HG03139 (cell line): ENCODE data around the gene ODAD4.

Experiments used
- ATAC-seq: cut with Tn5 transposase; IDR thresholded peaks from one replicate; pipeline ENCODE4 v1.9.1; 2021; ENCODE audit not compliant: unreplicated experiment

The ODAD4 gene

DNA sequence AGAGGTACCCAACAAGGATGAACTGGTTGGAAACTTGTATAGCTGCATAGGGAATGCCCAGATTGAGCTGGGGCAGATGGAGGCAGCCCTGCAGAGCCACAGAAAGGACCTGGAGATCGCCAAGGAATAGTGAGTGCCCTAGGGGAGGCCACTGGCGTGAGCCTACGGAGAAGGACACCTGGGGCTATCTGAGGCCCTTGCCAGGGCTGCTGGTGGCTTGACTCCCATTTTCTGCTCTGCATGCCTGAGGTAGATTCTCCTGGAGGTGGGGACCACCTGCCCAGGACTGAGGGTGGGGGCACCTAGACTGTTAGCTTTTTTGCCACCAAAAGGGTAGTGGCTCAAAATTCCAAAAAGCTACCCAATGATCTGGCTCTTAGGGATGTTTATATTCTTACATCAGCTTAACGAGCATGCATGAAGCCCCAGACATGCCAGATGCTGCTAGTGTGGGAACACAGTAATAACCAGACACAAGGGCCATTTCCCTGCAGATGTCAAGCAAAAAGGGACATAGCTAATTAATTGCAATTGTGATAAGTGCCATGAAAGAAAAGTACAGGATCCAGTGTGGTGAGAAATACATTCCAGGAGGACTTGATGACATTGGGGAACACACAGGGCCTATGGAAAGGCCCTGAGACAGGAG is 8.8 kb downstream of the ODAD4 start:
- no peak for ATAC-seq

DNA sequence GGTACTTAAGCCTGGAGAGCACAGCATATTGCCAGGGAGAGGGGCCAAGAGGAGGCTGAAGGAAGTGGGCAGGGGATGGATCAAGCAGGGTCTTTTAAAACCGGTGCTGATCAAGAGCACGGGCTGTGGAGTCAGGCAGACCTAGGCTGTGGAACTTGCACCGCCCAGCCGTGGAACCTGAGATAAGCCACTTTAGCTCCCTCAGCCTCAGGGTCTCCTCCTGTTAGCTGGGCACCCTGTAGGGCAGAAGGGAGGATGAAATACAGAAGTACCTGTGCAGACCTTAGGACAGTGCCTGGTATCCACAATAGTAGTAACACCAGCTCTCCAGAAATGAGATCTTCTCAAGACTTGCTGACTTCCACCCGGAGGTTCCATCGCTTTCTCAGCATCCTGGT is 9.3 kb downstream of the ODAD4 start:
- ATAC-seq = no peak

DNA sequence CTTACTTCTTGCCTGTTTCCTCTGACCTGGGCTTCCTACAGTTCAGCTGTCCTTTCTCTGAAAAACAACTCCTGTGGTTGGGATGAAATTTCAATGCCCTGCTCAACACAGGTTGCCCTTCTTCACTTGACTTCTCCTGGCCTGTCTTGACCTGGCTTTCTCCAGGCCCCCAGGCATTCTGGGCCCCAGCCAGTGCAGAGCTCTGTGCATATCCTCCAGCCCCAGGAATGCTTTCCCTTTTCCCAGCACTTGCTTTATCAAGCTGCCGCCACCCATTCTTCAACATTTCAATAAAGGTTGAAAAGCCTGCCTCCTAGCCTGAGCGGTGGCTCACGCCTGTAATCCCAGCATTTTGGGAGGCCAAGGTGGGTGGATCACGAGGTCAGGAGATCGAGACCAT is 10.8 kb downstream of the ODAD4 start:
- ATAC-seq = no peak

DNA sequence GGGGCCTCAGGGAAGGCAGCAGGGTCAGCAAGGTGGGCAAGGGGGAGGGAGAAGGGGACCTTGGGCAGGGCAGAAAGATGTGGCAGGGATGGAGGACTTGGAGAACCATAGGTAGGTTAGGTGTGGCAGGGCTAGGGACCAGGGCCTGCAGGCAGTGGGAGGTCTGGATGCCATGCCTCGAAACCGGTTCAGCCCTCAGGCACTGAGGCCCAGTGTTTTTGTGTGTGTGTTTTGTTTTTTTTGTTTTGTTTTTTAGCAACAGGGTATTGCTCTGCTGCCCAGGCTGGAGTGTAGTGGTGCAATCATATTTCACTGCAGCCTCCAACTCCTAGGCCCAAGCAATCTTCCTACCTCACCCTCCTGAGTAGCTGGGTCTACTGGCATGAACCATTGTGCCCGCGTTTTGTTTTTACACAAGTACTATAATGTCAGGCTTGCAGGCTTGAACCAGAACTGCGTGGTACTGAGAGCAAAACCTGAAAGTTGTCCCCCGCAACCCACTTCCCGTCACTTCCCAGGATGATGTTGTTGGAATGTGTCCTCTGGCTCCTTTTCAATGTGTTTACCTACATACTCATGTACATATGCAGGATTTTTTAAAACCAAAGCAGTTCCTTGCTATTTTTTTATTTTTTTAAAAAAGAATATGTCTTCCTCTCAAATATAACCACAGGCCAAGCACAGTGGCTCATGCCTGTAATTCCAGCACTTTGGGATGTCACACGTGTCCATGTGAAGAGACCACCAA is 12.4 kb downstream of the ODAD4 start:
- ATAC-seq = no peak

DNA sequence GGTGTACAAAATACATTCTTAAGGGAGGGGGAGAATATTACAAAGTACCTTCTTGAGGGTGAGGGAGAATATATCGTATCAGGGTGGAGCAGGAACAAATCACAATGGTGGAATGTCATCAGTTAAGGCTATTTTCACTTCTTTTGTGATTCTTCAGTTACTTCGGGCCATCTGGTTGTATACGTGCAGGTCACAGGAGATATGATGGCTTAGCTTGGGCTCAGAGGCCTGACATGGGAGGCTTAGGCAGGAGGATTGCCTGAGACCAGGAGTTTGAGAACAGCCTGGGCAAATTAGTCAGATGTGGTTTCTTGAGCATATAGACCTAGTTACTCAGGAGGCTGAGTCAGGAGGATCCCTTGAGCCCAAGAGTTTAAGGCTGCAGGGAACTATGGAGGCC is 13.1 kb downstream of the ODAD4 start:
- no peak for ATAC-seq

DNA sequence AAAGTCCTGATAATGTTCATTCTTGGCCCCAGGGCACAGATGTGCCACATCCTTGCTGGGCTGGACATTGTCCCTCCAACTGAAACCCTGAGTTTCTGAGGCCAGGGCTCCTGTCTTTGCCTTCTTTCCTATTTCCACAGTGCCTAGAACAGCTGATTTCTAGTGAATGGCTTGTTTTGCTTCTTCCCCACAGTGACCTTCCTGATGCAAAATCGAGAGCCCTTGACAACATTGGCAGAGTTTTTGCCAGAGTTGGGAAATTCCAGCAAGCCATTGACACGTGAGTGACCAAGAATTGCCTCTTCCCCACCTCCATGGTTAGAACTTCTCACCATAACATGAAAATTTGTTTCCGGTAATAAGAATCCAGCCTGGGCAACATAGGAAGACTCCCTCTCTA is 14.5 kb downstream of the ODAD4 start:
- ATAC-seq = no peak

DNA sequence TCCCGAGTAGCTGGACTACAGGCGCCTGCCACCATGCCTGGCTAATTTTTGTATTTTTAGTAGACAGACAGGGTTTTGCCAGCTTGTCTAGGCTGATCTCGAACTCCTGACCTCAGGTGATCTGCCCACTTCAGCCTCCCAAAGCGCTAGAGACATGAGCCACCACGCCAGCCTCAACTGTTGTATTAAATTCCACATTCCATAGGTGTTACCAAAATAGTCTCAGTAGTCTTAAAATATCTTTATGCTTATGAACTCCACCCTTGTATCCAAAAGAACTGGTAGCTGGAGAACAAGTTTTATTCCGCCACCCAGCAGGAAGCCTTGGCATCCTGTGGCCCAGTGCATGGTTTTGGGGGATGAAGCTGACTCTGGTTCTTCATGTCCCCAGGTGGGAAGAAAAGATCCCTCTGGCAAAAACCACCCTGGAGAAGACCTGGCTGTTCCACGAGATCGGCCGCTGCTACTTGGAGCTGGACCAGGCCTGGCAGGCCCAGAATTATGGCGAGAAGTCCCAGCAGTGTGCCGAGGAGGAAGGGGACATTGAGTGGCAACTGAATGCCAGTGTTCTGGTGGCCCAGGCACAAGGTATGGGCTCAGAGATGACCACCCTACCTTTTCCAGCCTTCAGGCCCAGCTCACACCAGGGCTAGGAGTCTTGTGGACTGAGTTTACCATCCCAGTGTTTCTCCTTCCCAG is 18.5 kb downstream of the ODAD4 start:
- no peak for ATAC-seq

DNA sequence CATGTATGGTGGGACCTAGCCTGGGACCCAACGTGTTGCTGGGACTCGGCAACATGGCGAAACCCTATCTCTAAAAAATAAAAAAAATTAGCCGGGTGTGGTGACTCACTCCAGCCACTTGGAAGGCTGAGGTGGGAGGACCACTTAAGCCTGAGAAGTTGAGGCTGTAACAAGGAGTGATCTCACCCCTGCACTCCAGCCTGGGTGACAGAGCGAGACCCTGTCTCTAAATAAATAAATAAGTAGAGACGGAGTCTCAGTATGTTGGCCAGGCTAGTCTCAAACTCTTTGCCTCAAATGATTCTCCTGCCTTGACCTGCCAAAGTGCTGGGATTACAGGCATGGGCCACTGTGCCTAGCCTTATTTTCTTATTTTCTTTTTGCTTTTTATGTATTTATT is 26.1 kb downstream of the ODAD4 start:
- no peak for ATAC-seq

DNA sequence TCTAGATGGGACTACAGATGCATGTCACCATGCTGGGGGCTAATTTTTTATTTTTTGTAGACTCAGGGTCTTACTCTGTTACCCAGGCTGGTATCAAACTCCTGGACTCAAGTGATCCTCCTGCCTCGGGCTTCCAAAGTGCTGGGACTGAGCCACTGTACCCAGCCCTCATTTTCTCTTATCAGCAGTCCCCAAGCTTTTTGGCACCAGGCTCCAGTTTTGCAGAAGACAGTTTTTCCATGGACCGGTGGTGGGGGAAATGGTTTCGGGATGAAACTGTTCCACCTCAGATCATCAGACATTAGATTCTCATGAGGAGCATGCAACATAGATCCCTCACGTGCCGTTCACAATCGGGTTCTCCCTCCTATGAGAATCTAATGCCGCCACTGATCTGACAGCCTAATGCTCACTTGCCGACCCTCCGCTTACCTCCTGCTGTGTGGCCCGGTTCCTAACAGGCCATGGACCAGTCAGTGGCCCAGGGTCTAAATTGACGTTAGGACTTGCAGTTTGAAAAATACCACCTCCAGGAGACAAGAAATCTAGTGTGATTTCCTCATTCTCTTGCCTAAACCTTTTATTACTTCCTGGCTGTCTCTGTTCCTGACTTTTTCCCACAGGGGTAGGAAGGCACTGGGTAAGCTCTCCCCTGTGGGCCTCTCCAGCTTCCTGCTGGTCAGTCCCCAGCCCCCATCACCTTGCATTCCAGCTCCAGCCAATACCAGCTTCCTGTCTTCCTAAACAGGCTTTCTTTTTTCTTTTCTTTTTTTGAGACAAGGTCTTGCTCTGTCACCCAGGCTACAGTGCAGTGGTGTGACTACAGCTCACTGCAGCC is 26.8 kb downstream of the ODAD4 start:
- ATAC-seq = no peak

DNA sequence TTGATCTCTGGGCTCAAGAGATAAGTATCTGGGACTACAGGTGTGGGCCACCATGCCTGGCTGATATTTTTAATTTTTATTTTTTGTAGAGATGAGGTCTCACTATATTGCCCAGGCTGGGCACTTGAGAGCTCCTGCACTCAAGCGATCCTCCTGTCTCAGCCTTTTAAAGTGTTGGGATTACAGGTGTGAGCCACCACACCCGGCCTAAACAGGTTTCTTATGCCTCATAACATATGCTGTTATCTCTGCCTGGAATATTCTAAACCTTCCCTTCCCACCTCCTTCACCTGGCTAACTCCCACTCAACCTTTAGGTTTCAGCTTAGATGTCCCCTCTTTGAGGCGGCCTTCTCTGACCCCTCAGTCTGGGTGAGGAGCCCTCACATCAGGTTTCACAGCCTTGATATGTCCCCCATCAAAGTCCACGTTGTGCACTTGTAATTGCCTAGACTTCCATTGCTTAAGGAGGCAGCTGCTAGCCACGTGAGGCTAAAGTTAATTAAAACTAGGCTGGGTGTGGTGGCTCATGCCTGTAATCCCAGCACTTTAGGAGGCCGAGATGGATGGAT is 27.5 kb downstream of the ODAD4 start:
- ATAC-seq = no peak

DNA sequence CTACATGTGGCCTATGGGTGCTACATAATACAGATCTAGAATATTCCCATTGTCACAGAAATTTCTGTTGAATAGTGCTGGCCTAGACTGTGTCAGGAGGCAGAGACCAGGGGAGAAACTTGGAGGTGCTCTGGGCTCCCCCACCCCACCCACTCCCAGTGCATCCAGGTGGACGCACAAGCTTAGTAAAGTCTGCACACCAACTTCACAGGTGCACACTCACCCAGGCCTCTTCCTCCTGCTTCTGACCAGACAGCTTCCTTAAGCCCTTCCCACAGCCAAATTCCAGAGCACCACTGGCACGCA is 28.6 kb downstream of the ODAD4 start:
- ATAC-seq = no peak

DNA sequence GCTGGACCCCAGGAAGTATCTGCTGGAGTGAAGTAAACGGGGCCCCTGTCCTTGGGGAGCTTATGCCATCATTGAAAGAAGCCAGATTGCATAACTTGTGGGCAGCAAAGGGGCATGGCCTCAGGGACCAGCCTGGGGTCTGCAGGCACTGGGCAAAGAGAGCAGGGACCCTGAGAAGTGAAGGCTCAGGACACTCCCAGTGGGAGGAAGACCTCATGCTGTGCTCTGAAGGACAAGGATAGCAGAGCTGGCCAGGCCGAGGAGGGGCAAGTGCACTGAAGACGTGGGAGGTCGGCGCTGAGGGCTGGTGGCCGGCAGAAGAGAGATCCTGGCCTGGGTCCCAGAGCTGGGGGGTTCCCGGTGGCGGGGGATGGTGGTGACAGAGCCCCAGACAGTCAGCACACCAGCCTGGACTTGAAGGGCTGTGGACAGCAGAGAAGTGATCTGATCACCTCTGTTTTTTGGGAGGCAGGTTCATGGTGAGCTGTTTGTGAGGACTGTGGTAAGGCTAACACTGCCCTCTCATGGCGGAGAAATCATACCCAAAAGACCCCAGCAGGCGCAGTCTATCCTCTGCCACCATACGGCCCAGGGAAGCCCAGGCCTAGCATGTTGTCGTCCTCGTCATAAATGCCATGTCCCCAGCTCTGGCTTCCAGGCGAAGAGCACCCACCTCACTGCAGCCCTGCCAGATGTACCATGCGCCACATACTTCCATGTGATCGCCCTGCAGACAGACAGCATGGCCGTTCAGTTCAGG is 29.1 kb downstream of the ODAD4 start:
- no peak for ATAC-seq

DNA sequence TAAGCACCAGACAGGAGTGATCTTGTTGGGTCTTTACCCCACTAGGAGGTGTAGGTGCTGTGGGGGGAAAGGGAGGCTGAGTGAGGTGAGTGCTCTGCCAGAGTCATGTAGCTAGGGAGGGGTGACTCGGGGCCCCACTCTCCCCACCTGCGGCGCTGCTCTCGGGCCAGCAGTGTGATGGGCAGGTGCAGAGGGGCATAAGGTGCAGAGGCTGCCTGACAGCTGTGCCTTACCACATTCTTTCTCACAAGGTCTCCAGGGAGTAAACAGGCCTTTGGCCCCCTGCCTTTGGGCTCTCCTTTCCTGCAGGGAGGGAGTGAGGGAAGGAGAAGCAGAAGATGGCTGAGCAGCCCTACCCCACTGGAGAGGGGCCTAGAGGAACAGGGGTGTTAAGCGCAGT is 31.7 kb downstream of the ODAD4 start:
- ATAC-seq = no peak

DNA sequence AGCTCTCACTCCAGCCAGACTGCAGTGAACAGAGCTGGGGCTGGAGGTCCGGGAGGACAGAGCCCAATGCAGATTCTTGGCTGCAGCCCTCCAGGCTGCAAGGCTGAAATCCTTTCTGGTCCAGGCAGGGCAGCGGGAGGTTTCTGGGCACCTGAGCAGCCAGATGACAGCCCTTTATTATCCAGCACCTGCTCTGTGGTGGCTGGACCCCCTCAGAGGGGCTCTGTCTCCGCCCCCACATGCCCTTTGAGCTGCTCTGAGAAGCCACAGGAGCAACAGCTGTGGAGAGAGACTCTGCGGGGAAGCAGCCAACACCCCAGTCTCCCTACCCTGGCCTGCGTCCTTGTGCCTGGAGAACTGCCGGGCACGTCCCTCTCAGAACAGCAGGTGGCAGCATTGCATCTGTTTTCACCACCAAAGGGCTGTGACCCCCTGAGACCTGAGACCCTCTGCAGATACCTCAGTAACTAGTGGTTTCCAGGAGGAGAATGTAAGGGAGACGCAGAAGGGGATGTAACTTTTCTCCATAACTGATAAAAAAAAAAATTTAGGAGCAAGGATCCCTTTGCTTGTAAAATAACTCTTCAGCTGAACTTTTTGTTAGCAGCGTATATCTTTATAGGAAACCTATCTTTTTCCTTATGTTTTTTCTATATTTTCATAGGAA is 32.5 kb downstream of the ODAD4 start:
- ATAC-seq = no peak

DNA sequence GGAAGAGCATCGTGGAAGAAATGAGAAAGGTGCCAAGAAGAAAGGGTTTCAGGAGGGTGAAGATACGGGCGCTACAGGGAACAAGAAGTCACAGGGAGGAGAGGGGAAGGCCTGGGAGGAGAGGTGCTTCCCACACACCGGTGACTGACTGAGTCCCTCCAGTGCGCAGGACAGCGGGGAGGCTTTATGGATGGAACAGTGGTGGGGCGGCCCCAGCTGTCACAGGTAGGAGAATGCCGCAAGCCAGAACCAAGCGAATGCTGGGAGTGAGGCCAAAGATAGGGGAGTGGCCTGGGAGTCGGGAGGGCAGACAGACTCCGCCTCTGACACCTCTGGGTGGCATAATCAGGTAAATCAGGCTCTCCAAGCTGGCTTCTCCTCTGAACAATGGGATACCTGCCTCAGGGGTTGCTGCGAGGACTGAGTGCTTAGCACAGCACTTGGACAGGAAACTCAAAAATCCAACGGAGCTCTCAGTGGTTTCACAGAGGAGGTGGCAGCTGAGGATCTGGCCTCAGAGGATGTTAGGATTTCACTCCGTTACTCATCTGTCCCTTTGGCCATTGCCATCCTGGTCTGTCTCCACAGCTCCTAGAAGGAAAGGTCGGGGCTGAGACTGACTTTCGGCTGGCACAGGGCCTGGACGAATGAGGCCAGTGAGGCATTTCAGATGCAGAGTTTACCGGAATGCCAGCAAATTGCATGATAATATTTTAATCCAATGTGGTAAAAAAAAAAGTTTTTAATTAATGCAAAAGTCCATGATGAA is 35.5 kb downstream of the ODAD4 start:
- no peak for ATAC-seq

DNA sequence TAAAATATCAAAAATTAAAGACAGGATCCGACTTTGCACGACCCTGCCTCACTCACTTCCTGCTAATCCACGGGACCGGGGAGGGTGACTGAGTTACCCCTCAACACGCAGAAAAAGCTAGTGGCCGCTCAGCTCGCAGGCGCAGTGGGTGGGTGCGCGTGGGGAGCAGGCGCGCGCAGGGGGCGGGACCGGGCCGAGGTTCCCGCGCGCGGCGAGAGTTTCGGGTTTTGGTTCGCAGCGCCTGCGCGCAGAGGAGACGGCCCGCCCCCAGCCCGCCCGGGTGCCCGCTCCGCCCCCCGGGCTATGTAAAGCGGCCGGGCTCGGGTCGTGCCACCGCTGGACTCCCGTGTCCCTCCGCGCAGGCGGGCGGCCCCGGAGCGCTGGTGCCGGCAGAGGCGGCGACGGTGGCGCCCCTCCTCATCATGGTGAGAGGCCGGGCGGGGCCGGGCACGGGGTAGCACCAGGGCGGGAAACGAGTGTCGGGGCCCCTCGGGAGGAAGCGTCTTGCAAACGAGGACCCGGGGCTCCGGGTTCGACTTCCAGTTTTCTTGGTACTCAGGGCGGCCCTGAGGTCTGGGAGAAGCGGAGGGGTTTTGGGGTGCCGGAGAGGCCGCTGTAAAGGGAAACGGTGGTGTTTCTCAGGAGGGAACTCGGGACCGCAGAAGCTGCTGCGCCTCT is 36.2 kb downstream of the ODAD4 start, which contains the start of gene CNP:
Gene CNP, plus strand, starts transcription at position 333 of the 678 bp plus-strand sequence. Its CDS starts 90 bp downstream, at position 423.
- peak; percentile 47 for ATAC-seq

DNA sequence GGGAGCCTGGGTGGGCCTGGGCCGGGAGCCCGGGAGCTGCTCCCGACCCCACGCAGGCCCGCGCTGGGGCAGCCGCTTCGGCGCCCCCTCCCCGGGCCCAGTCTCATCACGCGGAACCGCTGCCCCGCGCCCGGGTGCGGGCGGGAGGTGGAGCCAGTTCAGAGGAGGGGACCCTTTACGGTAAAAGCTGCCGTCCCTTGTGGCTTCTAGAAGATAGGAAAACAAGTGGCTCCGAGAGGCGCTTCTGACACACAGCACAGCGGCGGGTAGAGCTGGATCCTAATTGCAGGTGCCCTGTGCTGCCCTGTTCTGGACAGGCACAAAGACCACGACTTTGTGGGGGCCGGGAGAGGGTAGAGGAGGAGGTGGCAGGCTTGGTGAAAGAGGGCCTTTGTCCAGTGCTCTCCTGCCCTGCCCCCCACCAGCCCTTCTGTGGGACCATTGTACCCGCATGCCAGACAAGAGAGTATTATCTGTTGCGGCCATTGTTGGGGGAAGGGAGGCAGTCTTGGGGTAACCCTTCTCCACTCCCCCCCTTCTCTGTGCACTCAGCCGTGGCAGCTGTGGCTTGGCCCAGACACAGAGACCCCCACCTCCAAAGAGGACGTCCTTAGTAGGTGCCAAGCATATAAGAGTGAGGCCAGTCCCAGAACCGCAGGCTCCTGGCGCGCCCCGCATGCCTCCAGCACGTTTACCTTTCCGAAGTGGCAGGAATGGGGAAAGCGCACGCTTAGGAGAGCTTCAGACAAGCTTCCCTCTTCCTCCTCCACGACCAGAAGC is 36.9 kb downstream of the ODAD4 start:
- ATAC-seq = no peak
